H9 (cell line): ENCODE data around the gene RASL10B. TPM values are rescaled to one million over a fixed set of nuclear protein-coding genes. Genes with fewer than 3 reads are reported as not detected.
A peak's percentile ranks its signal among the peaks of the same experiment; 100 is the strongest.

Source experiments
- DNase-seq: peaks from one replicate; pipeline ENCODE4 v3.0.0-alpha.2; 2017
- H2AFZ ChIP-seq: one replicate; pipeline ENCODE4 v1.6.1; 2013; ENCODE audit warnings: mild to moderate bottlenecking, low read length, control low read depth, moderate library complexity
- H2AK5ac ChIP-seq: 2 replicates; pipeline ENCODE4 v1.6.1; 2013; ENCODE audit warnings: low read length, control low read depth, mixed read lengths; ENCODE audit not compliant: insufficient read length
- H2BK120ac ChIP-seq: one replicate; pipeline ENCODE4 v1.6.1; 2013; ENCODE audit warnings: low read depth, mild to moderate bottlenecking, low read length, control low read depth, inconsistent platforms; ENCODE audit not compliant: poor library complexity, severe bottlenecking
- H2BK12ac ChIP-seq: 2 replicates; pipeline ENCODE4 v1.6.1; 2013; ENCODE audit warnings: low read length, control low read depth, mixed read lengths, low read depth; ENCODE audit not compliant: insufficient read length
- H2BK15ac ChIP-seq: 2 replicates; pipeline ENCODE4 v1.6.1; 2013; ENCODE audit warnings: low read depth, low read length, control low read depth
- H2BK20ac ChIP-seq: one replicate; pipeline ENCODE4 v1.6.1; 2013; ENCODE audit warnings: low read depth, mild to moderate bottlenecking, low read length, control low read depth, inconsistent platforms; ENCODE audit not compliant: poor library complexity, severe bottlenecking
- H2BK5ac ChIP-seq: 2 replicates; pipeline ENCODE4 v1.6.1; 2013; ENCODE audit warnings: low read length, control low read depth, mixed read lengths; ENCODE audit not compliant: insufficient read length
- H3K14ac ChIP-seq: 2 replicates; pipeline ENCODE4 v1.6.1; 2013; ENCODE audit warnings: low read length, control low read depth; ENCODE audit not compliant: insufficient read depth
- H3K18ac ChIP-seq: 2 replicates; pipeline ENCODE4 v1.6.1; 2013; ENCODE audit warnings: low read depth, mild to moderate bottlenecking, mixed read lengths, low read length, control low read depth; ENCODE audit not compliant: insufficient read length
- H3K23ac ChIP-seq: 2 replicates; pipeline ENCODE4 v1.6.1; 2013; ENCODE audit warnings: low read length, control low read depth, mixed read lengths, low read depth; ENCODE audit not compliant: insufficient read length
- H3K23me2 ChIP-seq: 2 replicates; pipeline ENCODE4 v1.6.1; 2013; ENCODE audit warnings: low read depth, mild to moderate bottlenecking, mixed read lengths, low read length, control low read depth; ENCODE audit not compliant: insufficient read length, poor library complexity, severe bottlenecking
- H3K27ac ChIP-seq: 2 replicates; pipeline ENCODE4 v1.5.1; 2013; ENCODE audit warnings: low read length, control low read depth, mixed read lengths, low read depth; ENCODE audit not compliant: insufficient read length
- H3K27me3 ChIP-seq: 2 replicates; pipeline ENCODE4 v1.6.1; 2013; ENCODE audit warnings: low read length, control low read depth, inconsistent platforms; ENCODE audit not compliant: insufficient read depth
- H3K4ac ChIP-seq: 2 replicates; pipeline ENCODE4 v1.6.1; 2013; ENCODE audit warnings: low read depth, mild to moderate bottlenecking, control low read depth, inconsistent platforms, low read length, moderate library complexity
- H3K4me1 ChIP-seq: 2 replicates; pipeline ENCODE4 v1.6.1; 2013; ENCODE audit warnings: low read length, control low read depth, inconsistent platforms; ENCODE audit not compliant: insufficient read depth
- H3K4me2 ChIP-seq: 2 replicates; pipeline ENCODE4 v1.6.1; 2013; ENCODE audit warnings: low read length, control low read depth, mixed read lengths; ENCODE audit not compliant: insufficient read length, insufficient read depth
- H3K56ac ChIP-seq: 2 replicates; pipeline ENCODE4 v1.6.1; 2013; ENCODE audit warnings: low read depth, mild to moderate bottlenecking, mixed read lengths, low read length, control low read depth; ENCODE audit not compliant: insufficient read length
- H3K79me1 ChIP-seq: 2 replicates; pipeline ENCODE4 v1.6.1; 2013; ENCODE audit warnings: low read depth, mild to moderate bottlenecking, moderate library complexity, low read length, control low read depth, inconsistent platforms; ENCODE audit not compliant: insufficient read depth, poor library complexity, severe bottlenecking
- H3K79me2 ChIP-seq: 2 replicates; pipeline ENCODE4 v1.6.1; 2013; ENCODE audit warnings: low read length, control low read depth, inconsistent platforms; ENCODE audit not compliant: insufficient read depth
- H3K9ac ChIP-seq: 2 replicates; pipeline ENCODE4 v1.6.1; 2013; ENCODE audit warnings: low read length, control low read depth, mixed read lengths; ENCODE audit not compliant: insufficient read length; ENCODE audit errors: extremely low read depth
- H3K9me3 ChIP-seq: one replicate; pipeline ENCODE4 v1.6.1; 2013; ENCODE audit warnings: low read depth, low read length, inconsistent platforms; ENCODE audit not compliant: control insufficient read depth
- H3T11ph ChIP-seq: one replicate; pipeline ENCODE4 v1.6.1; 2013; ENCODE audit warnings: mild to moderate bottlenecking, low read length, control low read depth, inconsistent platforms
- H4K20me1 ChIP-seq: one replicate; pipeline ENCODE4 v1.6.1; 2013; ENCODE audit not compliant: control insufficient read depth, insufficient read length, insufficient read depth
- H4K5ac ChIP-seq: 2 replicates; pipeline ENCODE4 v1.6.1; 2013; ENCODE audit warnings: low read depth, mild to moderate bottlenecking, mixed read lengths, low read length, control low read depth; ENCODE audit not compliant: insufficient read length
- H4K8ac ChIP-seq: replicated peaks from 2 replicates; pipeline ENCODE4 v1.6.1; 2013; ENCODE audit warnings: low read length, control low read depth, mixed read lengths, low read depth; ENCODE audit not compliant: insufficient read length
- H4K91ac ChIP-seq: 2 replicates; pipeline ENCODE4 v1.6.1; 2013; ENCODE audit warnings: low read depth, mild to moderate bottlenecking, moderate library complexity, mixed read lengths, low read length, control low read depth; ENCODE audit not compliant: insufficient read length
- H3K27ac Mint-ChIP-seq, 3 experiments: 2 replicates in 2 of 3; 3 replicates in 1 of 3; pipeline ENCODE4 v1.8.0; 2020 to 2021; ENCODE audit warnings: mixed read lengths in 3 of 3, mild to moderate bottlenecking in 1 of 3, moderate library complexity in 1 of 3
- H3K27me3 Mint-ChIP-seq: 2 replicates; pipeline ENCODE4 v1.8.0; 2021; ENCODE audit warnings: low read depth, mild to moderate bottlenecking, moderate library complexity, mixed read lengths
- H3K36me3 Mint-ChIP-seq, 3 experiments: 2 replicates in 2 of 3; 3 replicates in 1 of 3; pipeline ENCODE4 v1.8.0; 2020 to 2021; ENCODE audit warnings: low read depth in 3 of 3, mixed read lengths in 3 of 3; ENCODE audit not compliant: insufficient read depth in 1 of 3
- H3K4me1 Mint-ChIP-seq, 2 experiments: 2 replicates each; pipeline ENCODE4 v1.8.0; 2020; ENCODE audit warnings: mixed read lengths in 2 of 2
- H3K4me3 Mint-ChIP-seq, 2 experiments: 2 replicates in 1 of 2; 3 replicates in 1 of 2; pipeline ENCODE4 v1.8.0; 2020 to 2021; ENCODE audit warnings: mild to moderate bottlenecking in 2 of 2, mixed read lengths in 2 of 2, moderate library complexity in 1 of 2
- H3K9me3 Mint-ChIP-seq, 2 experiments: 2 replicates in 1 of 2; 3 replicates in 1 of 2; pipeline ENCODE4 v1.8.0; 2020; ENCODE audit warnings: mild to moderate bottlenecking in 2 of 2, mixed read lengths in 2 of 2, moderate library complexity in 1 of 2
- CTCF ChIP-seq: fragments of 200-600 bp; sonication (generic); conservative IDR thresholded peaks from 3 replicates; pipeline ENCODE4 v1.8.0; 2021; ENCODE audit warnings: antibody characterized with exemption, mild to moderate bottlenecking
- WGBS: extraction: QIAGEN DNeasy Blood & Tissue Kit; methylation state at CpG from one replicate; pipeline ENCODE4 v1.1.7; 2013; ENCODE audit warnings: missing lambda C conversion rate, low lambda C conversion rate, mixed read lengths; ENCODE audit not compliant: insufficient read length; ENCODE audit errors: extremely low coverage; 5-methylcytosine and 5-hydroxymethylcytosine counted together
- total RNA-seq: library from RNA; stranded (reverse); gene quantifications from 2 replicates; pipeline ENCODE4 v1.2.1, GENCODE V29; 2021

RASL10B gene
- total RNA-seq, 1 experiment from 2014 or later, result 15.9 TPM

DNA sequence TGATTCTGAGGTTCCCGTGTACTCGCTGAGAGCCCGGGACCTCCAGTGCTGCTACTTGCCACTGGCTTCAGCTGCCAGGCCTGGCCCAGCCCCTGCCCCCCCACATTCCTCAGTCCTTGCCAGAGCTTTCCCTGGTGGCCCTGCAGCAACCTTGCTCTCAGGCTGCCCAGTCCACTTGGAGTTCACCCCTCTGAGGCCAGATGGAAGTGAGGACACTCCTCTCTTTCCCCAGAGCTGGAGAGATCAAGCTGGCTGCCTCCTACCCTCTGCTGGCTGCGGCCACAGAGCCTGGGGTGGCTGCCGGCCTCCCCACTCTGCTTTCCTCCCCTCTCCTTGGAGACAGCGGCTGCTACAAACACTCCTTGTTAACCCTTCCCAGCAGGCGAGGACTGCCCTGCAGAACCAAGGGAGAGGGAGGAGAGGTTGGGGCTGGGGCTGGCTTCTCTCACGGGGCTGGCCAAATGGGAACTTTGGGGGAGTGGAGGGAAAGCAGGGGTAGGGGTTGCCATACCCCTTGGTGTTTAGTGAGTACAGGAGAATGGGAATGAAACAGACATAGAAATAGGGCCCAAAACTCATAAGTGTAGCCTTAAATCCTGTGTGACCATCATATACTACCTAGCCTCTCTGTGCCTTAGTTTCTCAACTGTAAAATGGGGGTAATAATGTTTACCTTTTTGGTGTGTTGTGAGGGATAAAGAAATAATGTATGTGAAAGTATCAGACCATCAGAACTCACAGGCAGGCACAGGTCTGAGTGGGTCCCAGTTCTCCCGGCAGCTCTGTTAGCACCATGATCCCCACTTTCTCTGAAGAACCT is 21.7 kb downstream of the RASL10B start, which contains the start of gene GAS2L2:
GAS2L2 (minus strand) TSS at position 295 of the 820 bp plus-strand sequence. CDS start 389 bp downstream, outside the sequence.
- no peak within 1 kb of the TSS for H3K9ac ChIP-seq
- H3K27me3 Mint-ChIP-seq, result peaks cover 31% of the 10 kb centered on the region
- H3K18ac ChIP-seq, result peak within 1 kb of the TSS; percentile 57
- no peaks in the 10 kb centered on the region for H3K36me3 Mint-ChIP-seq
- H3K27ac Mint-ChIP-seq, result peak within 1 kb of the TSS in 2 of 3 experiments; percentile 39 to 67; a peak in 3 of 7 replicates
- H3K4me1 Mint-ChIP-seq, result peaks cover 20 to 30% of the 10 kb centered on the region in 2 experiments
- no peaks in the 10 kb centered on the region for H3K4me1 ChIP-seq
- no peak within 1 kb of the TSS for H3K23ac ChIP-seq
- peaks cover 7% of the 10 kb centered on the region; the same call in 1 of the 2 replicates for H3K27me3 ChIP-seq
- no peaks in the 10 kb centered on the region for H4K20me1 ChIP-seq
- H3K56ac ChIP-seq, result no peak within 1 kb of the TSS
- no peak within 1 kb of the TSS for H3K4ac ChIP-seq
- no peak within 1 kb of the TSS for H2BK5ac ChIP-seq
- DNase-seq, result no peak
- no peak within 1 kb of the TSS; a peak in 1 of 5 replicates for H3K4me3 Mint-ChIP-seq
- no peak within 1 kb of the TSS for H3T11ph ChIP-seq
- no peak within 1 kb of the TSS for H3K27ac ChIP-seq
- no peak within 1 kb of the TSS for H2AK5ac ChIP-seq
- H2BK120ac ChIP-seq, result no peak within 1 kb of the TSS
- TF ChIP-seq CTCF, result no peak
- H2AFZ ChIP-seq, result no peak within 1 kb of the TSS
- 0 out of 2 replicates have a peak within 1 kb of the TSS, but pooled peaks have one; percentile 19 for H3K14ac ChIP-seq
- no peak within 1 kb of the TSS for H4K8ac ChIP-seq
- no peak within 1 kb of the TSS for H4K5ac ChIP-seq
- no peaks in the 10 kb centered on the region for H3K79me1 ChIP-seq
- H2BK15ac ChIP-seq, result no peak within 1 kb of the TSS
- H3K9me3 ChIP-seq, result no peaks in the 10 kb centered on the region
- H4K91ac ChIP-seq, result no peak within 1 kb of the TSS
- no CpG with 5 or more reads among the region's 9 CpGs for WGBS
- no peaks in the 10 kb centered on the region for H3K23me2 ChIP-seq
- H3K9me3 Mint-ChIP-seq, result no peaks in the 10 kb centered on the region; a peak in 2 of 5 replicates
- no peak within 1 kb of the TSS for H3K4me2 ChIP-seq
- H3K79me2 ChIP-seq, result no peaks in the 10 kb centered on the region
- no peak within 1 kb of the TSS for H2BK20ac ChIP-seq
- H2BK12ac ChIP-seq, result no peak within 1 kb of the TSS
